Omental fat pad (tissue), 4 donors: Measurements from ENCODE around the gene IZUMO4. TPM values are rescaled to one million over a fixed set of nuclear protein-coding genes. Genes with fewer than 3 reads are reported as not detected.

ENCODE experiments used
- ATAC-seq: fragments of 150-250 bp; one replicate; pipeline ENCODE4 v1.9.1; 2016; ENCODE audit warnings: mild to moderate bottlenecking, moderate library complexity; ENCODE audit not compliant: low FRiP score
- DNase-seq: peaks from one replicate; pipeline ENCODE4 v3.0.0-alpha.2; 2019; ENCODE audit warnings: low spot score
- CTCF ChIP-seq, 3 donors: fragments of 450-650 bp; IDR thresholded peaks; one replicate each; pipeline ENCODE4 v1.5.1; 2016 to 2017; ENCODE audit warnings: antibody characterized with exemption in 3 of 3, mild to moderate bottlenecking in 3 of 3, moderate library complexity in 2 of 3
- total RNA-seq, 4 donors: library from RNA; depleted of rRNA; stranded (reverse); fragments of >200 nt; gene quantifications; one replicate each; pipeline ENCODE4 v1.1.0, GENCODE V29; 2016

IZUMO4 gene
- total RNA-seq, 4 donors from 2014 or later: 3.7 to 5.5 (median 4.6) TPM

- ATAC-seq (no peak), DNase-seq (no peak)
- no peak for TF ChIP-seq CTCF (IDR thresholded peaks at IDR 0.05)
These were observed 16.0 kb downstream of the IZUMO4 start for GRCh38 chr19:2112516-2113320.

GRCh38 chr19:2113439-2114211 lies 16.9 kb downstream of the IZUMO4 start:
- DNase-seq: no peak
- no peak for ATAC-seq
- TF ChIP-seq CTCF (IDR thresholded peaks at IDR 0.05): no peak

- TF ChIP-seq CTCF (IDR thresholded peaks at IDR 0.05): no peak
- no peak for DNase-seq
- ATAC-seq: no peak
These were observed 17.5 kb downstream of the IZUMO4 start for GRCh38 chr19:2114218-2114617.

DNA sequence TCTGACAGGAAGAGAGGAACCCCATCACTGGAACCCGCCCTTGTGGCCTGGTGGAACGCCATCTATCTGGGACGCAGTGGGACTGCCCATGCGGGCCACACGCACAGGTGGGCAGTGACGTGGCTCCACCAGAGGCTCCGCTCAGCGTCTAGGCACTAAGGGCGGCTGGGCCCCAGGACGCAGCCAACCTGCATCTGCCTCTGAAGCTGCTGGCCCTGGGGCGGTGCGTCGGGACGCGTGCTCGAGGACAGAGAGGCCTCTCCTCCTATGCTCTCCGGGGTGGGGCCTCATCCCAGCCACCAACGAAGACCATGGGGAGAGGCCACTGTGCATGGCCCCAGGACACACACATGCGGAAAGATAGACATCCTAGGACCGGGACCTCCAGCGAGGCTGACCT lies 18.1 kb downstream of the IZUMO4 start:
- DNase-seq: no peak
- no peak for ATAC-seq
- TF ChIP-seq CTCF (IDR thresholded peaks at IDR 0.05): no peak

DNA sequence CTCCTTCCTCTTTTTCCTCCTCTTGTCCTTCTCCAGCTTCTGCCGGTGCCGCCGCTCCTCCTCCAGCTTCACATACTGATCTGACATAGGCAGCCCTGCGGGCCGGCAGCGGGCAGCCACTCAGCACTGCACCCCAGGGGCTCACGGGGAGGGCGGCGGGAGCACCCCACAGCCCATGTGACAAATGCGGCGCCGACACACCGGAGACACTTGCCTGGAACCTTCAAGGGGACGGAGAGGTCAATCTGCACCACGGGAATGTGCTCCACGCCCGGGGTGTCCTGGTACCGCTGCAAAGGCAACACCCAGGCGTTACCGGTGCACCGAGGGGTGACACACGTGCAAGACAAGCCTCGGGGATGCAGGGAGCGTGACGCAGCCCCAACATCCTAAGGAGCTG lies 18.6 kb downstream of the IZUMO4 start:
- DNase-seq: no peak
- ATAC-seq: no peak

GRCh38 chr19:2115911-2116426 lies 19.3 kb downstream of the IZUMO4 start:
- TF ChIP-seq CTCF (IDR thresholded peaks at IDR 0.05): no peak
- ATAC-seq (no peak), DNase-seq (no peak)

More for the DNA sequence above, 18.6 kb downstream of the IZUMO4 start:
- no peak for TF ChIP-seq CTCF (IDR thresholded peaks at IDR 0.05)
